Stimulated activated CD8-positive, alpha-beta memory T cell treated with anti-CD3 and anti-CD28 coated beads, Interleukin-12 subunit alpha, Interleukin-12 subunit beta, amount 100 ng/mL, for 1 hour (primary cell): ENCODE measurements around the gene ZPR1.
"Not testable (repeated sequence)": the region's sequence is repeated elsewhere in the genome, so short reads cannot be mapped to it uniquely, and the experiment has no call there.

Experiments
- DNase-seq: peaks from one replicate; pipeline ENCODE4 v3.0.0-alpha.2; 2020; ENCODE audit warnings: low read depth

ZPR1 gene

GRCh38 chr11:116787786-116788486 is at the start of gene ZPR1:
ZPR1 (minus strand) TSS chr11:116788023; CDS start chr11:116787990, 33 bp downstream.
- peak; percentile 77 for DNase-seq

- DNase-seq, result no peak
Observed at GRCh38 chr11:116836632-116836991, 48.8 kb upstream of the ZPR1 start.

GRCh38 chr11:116835791-116836631 is 48.2 kb upstream of the ZPR1 start:
- peak; percentile 54 for DNase-seq

- no peak for DNase-seq
Observed at GRCh38 chr11:116835042-116835772, 47.4 kb upstream of the ZPR1 start.

- DNase-seq, result not testable (repeated sequence)
Observed at GRCh38 chr11:116834535-116835041, 46.8 kb upstream of the ZPR1 start.

- DNase-seq, result no peak
Observed at GRCh38 chr11:116833816-116834534, 46.2 kb upstream of the ZPR1 start.

- DNase-seq, result no peak
Observed at GRCh38 chr11:116833491-116833815, 45.6 kb upstream of the ZPR1 start.

- DNase-seq, result no peak
Observed at GRCh38 chr11:116832350-116833290, 44.8 kb upstream of the ZPR1 start.

- no peak for DNase-seq
Observed at GRCh38 chr11:116831790-116832349, 44.0 kb upstream of the ZPR1 start.

GRCh38 chr11:116830184-116830912 is 42.5 kb upstream of the ZPR1 start:
- DNase-seq, result no peak

- DNase-seq, result no peak
Observed at GRCh38 chr11:116829525-116830183, 41.8 kb upstream of the ZPR1 start, which contains the start of gene APOC3. APOC3 (plus strand) TSS chr11:116829907; CDS start chr11:116830583, 676 bp downstream.

GRCh38 chr11:116828632-116829524 is 41.1 kb upstream of the ZPR1 start:
- no peak for DNase-seq

- no peak for DNase-seq
Observed at GRCh38 chr11:116827461-116827860, 39.6 kb upstream of the ZPR1 start.

- DNase-seq, result no peak
Observed at GRCh38 chr11:116826751-116827431, 39.1 kb upstream of the ZPR1 start.

GRCh38 chr11:116825854-116826750 is 38.3 kb upstream of the ZPR1 start:
- no peak for DNase-seq

GRCh38 chr11:116825434-116825833 is 37.6 kb upstream of the ZPR1 start:
- no peak for DNase-seq
